HepG2 (cell line): Measurements from ENCODE around the gene GRM7. TPM values are rescaled to one million over a fixed set of nuclear protein-coding genes. Genes with fewer than 3 reads are reported as not detected.

Experiments used
- ATAC-seq: fragments of 200-7000 bp; cut with Tn5 transposase; 3 replicates; pipeline ENCODE4 v1.9.1; 2020; ENCODE audit warnings: mild to moderate bottlenecking, moderate library complexity
- BruUV-seq: library from RNA; stranded (reverse); fragments of 400-500 nt; replicated peaks from 2 replicates; lab custom pipeline; 2021; lab: Mats Ljungman, UMichigan
- CTCF ChIA-PET: fragments of 300-600 bp; formaldehyde crosslinking; extraction: SDS; loops from one replicate; lab custom pipeline; 2021; ENCODE audit warnings: low total read pairs, inconsistent platforms, low intra/inter-chr PET ratio; lab: Yijun Ruan, JAX
- POLR2A ChIA-PET: fragments of 350-600 bp; sonication (Branson Sonifier 250); formaldehyde crosslinking; loops from one replicate; lab custom pipeline; 2020; ENCODE audit warnings: antibody characterized with exemption, inconsistent platforms; lab: Yijun Ruan, JAX
- DNase-seq: peaks from one replicate; pipeline ENCODE4 v3.0.0-alpha.2; 2015; ENCODE audit warnings: low spot score
- FAIRE-seq: peaks from 3 replicates; lab custom pipeline; 2011; peaks lifted over from hg19 to GRCh38; lab: Jason Lieb, UNC
- H2AFZ ChIP-seq: one replicate; pipeline ENCODE4 v1.6.1; 2011; ENCODE audit warnings: low read length, inconsistent platforms
- H3K27ac ChIP-seq: fragments of 300-600 bp; 3 replicates; pipeline ENCODE4 v1.8.0; 2011; ENCODE audit warnings: mixed run types, mild to moderate bottlenecking, mixed read lengths, low read length, inconsistent platforms; ENCODE audit not compliant: insufficient read depth; ENCODE audit errors: extremely low read length
- H3K27me3 ChIP-seq, 2 experiments: fragments of 200-600 bp in 1 of 2; 2 replicates in 1 of 2; 3 replicates in 1 of 2; pipeline versions ENCODE4 v1.6.0 to v1.8.0; 2011; ENCODE audit warnings: low read length in 2 of 2, mild to moderate bottlenecking in 2 of 2, moderate library complexity in 2 of 2, inconsistent platforms in 1 of 2; ENCODE audit not compliant: insufficient read depth in 2 of 2, control insufficient read depth in 1 of 2
- H3K36me3 ChIP-seq, 2 experiments: fragments of 200-600 bp in 1 of 2; replicated peaks in 1 of 2; 2 replicates in 1 of 2; 3 replicates in 1 of 2; pipeline versions ENCODE4 v1.5.1 to v1.8.0; 2011; ENCODE audit warnings: low read length in 2 of 2, inconsistent platforms in 1 of 2; ENCODE audit not compliant: insufficient read depth in 2 of 2, control insufficient read depth in 1 of 2
- H3K4me1 ChIP-seq: 2 replicates; pipeline ENCODE4 v1.5.1; 2012; ENCODE audit warnings: low read length, inconsistent platforms; ENCODE audit not compliant: insufficient read depth
- H3K4me2 ChIP-seq: 2 replicates; pipeline ENCODE4 v1.6.0; 2011; ENCODE audit warnings: low read depth, low read length, inconsistent platforms
- H3K4me3 ChIP-seq, 3 experiments: fragments of 200-600 bp in 1 of 3; sonication (generic), shearing (Covaris generic) in 1 of 3; replicated peaks in 1 of 3; 2 replicates each; pipeline ENCODE4 v1.5.1; 2011 to 2016; ENCODE audit warnings: low read length in 3 of 3, inconsistent platforms in 2 of 3, low read depth in 2 of 3, mild to moderate bottlenecking in 2 of 3, control low read depth in 1 of 3, mixed read lengths in 1 of 3; ENCODE audit not compliant: insufficient read depth in 1 of 3
- H3K79me2 ChIP-seq: one replicate; pipeline ENCODE4 v1.6.1; 2011; ENCODE audit warnings: low read length, inconsistent platforms; ENCODE audit not compliant: insufficient read depth
- H3K9ac ChIP-seq: 2 replicates; pipeline ENCODE4 v1.6.0; 2011; ENCODE audit warnings: mild to moderate bottlenecking, low read depth, low read length, inconsistent platforms; ENCODE audit not compliant: insufficient read depth
- H3K9me3 ChIP-seq: 2 replicates; pipeline ENCODE4 v1.5.1; 2012; ENCODE audit warnings: mild to moderate bottlenecking, low read length
- H4K20me1 ChIP-seq: 2 replicates; pipeline ENCODE4 v1.6.0; 2011; ENCODE audit warnings: inconsistent platforms, mild to moderate bottlenecking, low read length, moderate library complexity; ENCODE audit not compliant: insufficient read depth
- JDP2 ChIP-seq: sonication (generic); formaldehyde crosslinking; IDR thresholded peaks from 2 replicates; pipeline ENCODE4 v1.8.1; 2022; ENCODE audit warnings: missing genetic modification reagents, borderline replicate concordance
- JUN ChIP-seq: sonication (generic); formaldehyde crosslinking; IDR thresholded peaks from 2 replicates; pipeline ENCODE4 v1.4.0; 2020; ENCODE audit warnings: mild to moderate bottlenecking, missing genetic modification reagents
- NFE2L1 ChIP-seq: sonication (generic); formaldehyde crosslinking; IDR thresholded peaks from 2 replicates; pipeline ENCODE4 v1.4.0; 2020; ENCODE audit warnings: missing genetic modification reagents, mild to moderate bottlenecking, borderline replicate concordance
- PHB2 ChIP-seq: fragments of 450-650 bp; IDR thresholded peaks from 2 replicates; pipeline ENCODE4 v1.6.1; 2018; ENCODE audit not compliant: partially characterized antibody
- SALL1 ChIP-seq: sonication (generic); formaldehyde crosslinking; IDR thresholded peaks from 2 replicates; pipeline ENCODE4 v1.8.0; 2022; ENCODE audit warnings: mild to moderate bottlenecking, missing genetic modification reagents
- SMC3 ChIP-seq: IDR thresholded peaks from 2 replicates; pipeline ENCODE4 v1.6.1; 2011; ENCODE audit warnings: low read length, improper control_type of control experiment
- ZNF503 ChIP-seq: sonication (generic); formaldehyde crosslinking; IDR thresholded peaks from 2 replicates; pipeline ENCODE4 v1.4.0; 2020; ENCODE audit warnings: missing genetic modification reagents
- ZNF563 ChIP-seq: sonication (generic); formaldehyde crosslinking; IDR thresholded peaks from 2 replicates; pipeline ENCODE4 v1.8.0; 2022; ENCODE audit warnings: mild to moderate bottlenecking, moderate library complexity, missing genetic modification reagents
- ZNF567 ChIP-seq: sonication (generic); formaldehyde crosslinking; IDR thresholded peaks from 2 replicates; pipeline ENCODE4 v1.8.1; 2023; ENCODE audit warnings: mild to moderate bottlenecking, missing genetic modification reagents, borderline replicate concordance
- ZZZ3 ChIP-seq: sonication (generic); formaldehyde crosslinking; IDR thresholded peaks from 2 replicates; pipeline ENCODE4 v1.4.0; 2020; ENCODE audit warnings: missing genetic modification reagents, mild to moderate bottlenecking, borderline replicate concordance
- WGBS: methylation state at CpG from one replicate; pipeline ENCODE4 v1.1.6; 2017; ENCODE audit warnings: low lambda C conversion rate; 5-methylcytosine and 5-hydroxymethylcytosine counted together
- in situ Hi-C: cut with HindIII; loops from 2 replicates; pipeline ENCODE4 v1.10.0; 2017; ENCODE audit warnings: low pct_unique_long_range_greater_than_20kb; ENCODE audit not compliant: extremely low pct_ligation_motif_present
- intact Hi-C: fragments of 100-400 bp; cut with micrococcal nuclease; formaldehyde crosslinking; loops from one replicate; pipeline ENCODE4 v1.10.0; 2022; ENCODE audit not compliant: unreplicated experiment
- polyA plus RNA-seq, 8 experiments: library from polyadenylated mRNA; depleted of rRNA in 3 of 8; stranded (reverse) in 7 of 8; unstranded in 1 of 8; fragments of >200 nt; fragmentation: Illumina TruSeq in 4 of 8; extraction: Trizol in 4 of 8; gene quantifications; 2 replicates each; pipeline versions ENCODE4 v1.2.1 to v1.2.3, GENCODE V29; 2011 to 2016; ENCODE audit warnings: low read depth in 4 of 8, missing spikeins in 1 of 8, mixed read lengths in 1 of 8; ENCODE audit not compliant: insufficient read depth in 1 of 8
- total RNA-seq, 5 experiments: library from RNA; depleted of rRNA; stranded (reverse); fragments of >200 nt; fragmentation: Illumina TruSeq; extraction: Trizol; gene quantifications; 2 replicates each; pipeline ENCODE4 v1.2.3, GENCODE V29; 2016; ENCODE audit warnings: low read depth in 1 of 5
- TF ChIP-seq, protein P1 (sequence below): sonication (generic); formaldehyde crosslinking; IDR thresholded peaks from 2 replicates; pipeline ENCODE4 v1.9.0; 2022; ENCODE audit warnings: missing genetic modification reagents, mild to moderate bottlenecking, borderline replicate concordance

Gene GRM7
- total and polyA plus RNA-seq, 2 of the 13 experiments (the other 11 are each of a cell fraction or from before 2014, with no cell fraction given): not detected

GRCh38 chr3:7456386-7456785 lies 595.5 kb downstream of the GRM7 start (continued):
- TF ChIP-seq ZZZ3: no peak
- no peak for TF ChIP-seq SALL1 (CRISPR knock-in tag)
- TF ChIP-seq NFE2L1 (CRISPR knock-in tag): no peak
- no peak for TF ChIP-seq ZNF567 (CRISPR knock-in tag)
- no peak for TF ChIP-seq JDP2 (CRISPR knock-in tag)
- TF ChIP-seq PHB2: no peak

GRCh38 chr3:7461202-7461825 lies 600.4 kb downstream of the GRM7 start:
- Histone ChIP-seq H3K9me3 (peaks cover 79% of the 10 kb centered on the region), H3K27me3 (no peaks in the 10 kb centered on the region; a peak in 1 of 5 replicates), H4K20me1 (no peaks in the 10 kb centered on the region), H3K27ac (no peak overlapping the region), H3K9ac (no peak overlapping the region), H2AFZ (no peak overlapping the region), H3K36me3 (no peaks in the 10 kb centered on the region), H3K4me1 (no peaks in the 10 kb centered on the region), H3K4me3 (no peak overlapping the region), H3K4me2 (no peak overlapping the region)
- ChIA-PET POLR2A (no interaction called here), CTCF (no interaction called here)
- BruUV-seq: no TSS peak
- WGBS: 1% methylated on average over 8 of the region's 8 CpGs
- intact Hi-C loops (no loop called here), in situ Hi-C loops (no loop called here)
- DNase-seq (no peak), FAIRE-seq (no peak), ATAC-seq (no peak)
- no peak for TF ChIP-seq ZNF503 (CRISPR knock-in tag)
- TF ChIP-seq SMC3: no peak
- TF ChIP-seq, protein P1, sequence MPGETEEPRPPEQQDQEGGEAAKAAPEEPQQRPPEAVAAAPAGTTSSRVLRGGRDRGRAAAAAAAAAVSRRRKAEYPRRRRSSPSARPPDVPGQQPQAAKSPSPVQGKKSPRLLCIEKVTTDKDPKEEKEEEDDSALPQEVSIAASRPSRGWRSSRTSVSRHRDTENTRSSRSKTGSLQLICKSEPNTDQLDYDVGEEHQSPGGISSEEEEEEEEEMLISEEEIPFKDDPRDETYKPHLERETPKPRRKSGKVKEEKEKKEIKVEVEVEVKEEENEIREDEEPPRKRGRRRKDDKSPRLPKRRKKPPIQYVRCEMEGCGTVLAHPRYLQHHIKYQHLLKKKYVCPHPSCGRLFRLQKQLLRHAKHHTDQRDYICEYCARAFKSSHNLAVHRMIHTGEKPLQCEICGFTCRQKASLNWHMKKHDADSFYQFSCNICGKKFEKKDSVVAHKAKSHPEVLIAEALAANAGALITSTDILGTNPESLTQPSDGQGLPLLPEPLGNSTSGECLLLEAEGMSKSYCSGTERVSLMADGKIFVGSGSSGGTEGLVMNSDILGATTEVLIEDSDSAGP: no peak
- TF ChIP-seq ZNF563 (CRISPR knock-in tag): no peak
- no peak for TF ChIP-seq JUN (CRISPR knock-in tag)
- TF ChIP-seq, all 625 proteins: peak for 0
- H3K79me2 ChIP-seq: no peaks in the 10 kb centered on the region
